ENCODE measurements around the gene WNT7A.

Gene WNT7A

GRCh38 chr3:13768453-13768852 lies 111.4 kb downstream of the WNT7A start:
- DNase-seq (ENCODE audit: extremely low read depth, low read depth) = no peak
- H3K4me3 ChIP-seq (replicated peaks; ENCODE audit: low read depth, low read length) = no peak overlapping the region
- no peak for TF ChIP-seq CTCF (IDR thresholded peaks at IDR 0.05; ENCODE audit: low read depth, low read length, missing control alignments)

- no peak for TF ChIP-seq CTCF (IDR thresholded peaks at IDR 0.05; ENCODE audit: low read depth, low read length, missing control alignments)
- H3K4me3 ChIP-seq (replicated peaks; ENCODE audit: low read depth, low read length) = no peak overlapping the region
- no peak for DNase-seq (ENCODE audit: extremely low read depth, low read depth)
Measured at GRCh38 chr3:13767896-13768295, 112.0 kb downstream of the WNT7A start.

- TF ChIP-seq CTCF (IDR thresholded peaks at IDR 0.05; ENCODE audit: low read depth, low read length, missing control alignments) = no peak
- no peak for DNase-seq (ENCODE audit: extremely low read depth, low read depth)
- no peak overlapping the region for H3K4me3 ChIP-seq (replicated peaks; ENCODE audit: low read depth, low read length)
Measured at GRCh38 chr3:13767030-13767429, 112.8 kb downstream of the WNT7A start.
